EL (cell line): ENCODE measurements around the gene KIF21B.

Experiments used
- DNase-seq: peaks from one replicate; pipeline ENCODE4 v3.0.0-alpha.2; 2016

KIF21B gene

DNA sequence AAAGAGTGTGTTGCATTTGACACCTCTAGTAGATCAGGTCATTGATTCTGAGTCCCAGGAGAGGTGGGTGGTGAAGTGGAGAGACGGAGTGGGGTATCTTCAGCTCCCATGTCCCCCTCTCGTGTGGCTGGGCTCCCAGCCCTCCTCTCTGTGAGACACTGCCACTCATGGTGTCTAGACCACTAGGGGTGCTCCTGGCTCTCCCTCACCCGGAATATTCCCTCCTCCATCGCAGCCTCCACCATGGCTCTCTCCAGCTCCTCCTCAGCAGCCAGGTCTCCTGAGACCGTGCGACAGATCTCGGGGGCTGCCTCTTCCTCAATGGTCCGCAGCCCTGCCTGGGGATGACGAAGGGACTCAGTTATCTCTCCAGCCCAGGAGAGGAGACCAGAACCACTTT is 20.6 kb upstream of the KIF21B start:
- no peak for DNase-seq

DNA sequence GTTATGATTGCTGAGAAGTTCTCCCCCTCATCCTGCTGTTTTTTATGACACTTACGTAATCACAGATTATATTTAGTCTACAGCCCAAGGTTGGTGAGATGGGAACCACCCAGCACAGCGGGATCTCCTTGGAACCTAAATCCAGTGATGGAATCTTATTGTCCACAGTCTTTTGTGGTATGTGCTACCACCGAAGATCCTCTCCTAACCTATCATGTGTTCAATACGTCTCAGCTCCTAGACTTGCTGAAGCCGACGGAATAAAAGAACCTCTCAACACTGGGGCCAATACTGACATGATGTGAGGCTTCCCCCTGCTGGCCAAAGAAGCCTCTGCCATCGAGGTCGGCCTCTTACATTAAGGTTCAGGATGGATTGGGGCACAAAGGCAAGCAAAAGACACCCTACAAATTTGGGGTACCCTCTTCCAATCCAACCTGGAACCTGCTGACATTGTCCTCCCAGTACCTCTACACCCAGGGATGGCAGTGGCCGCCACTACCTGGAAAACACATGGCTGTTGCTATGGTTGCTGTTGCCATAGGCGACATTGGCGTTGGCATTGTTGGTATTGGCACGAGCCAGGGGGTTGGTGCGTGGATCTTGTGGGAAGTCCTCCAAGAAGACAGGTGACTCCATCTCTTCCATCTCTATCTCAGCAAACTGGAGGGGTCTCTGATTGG is 19.4 kb upstream of the KIF21B start:
- DNase-seq = peak; percentile 63

DNA sequence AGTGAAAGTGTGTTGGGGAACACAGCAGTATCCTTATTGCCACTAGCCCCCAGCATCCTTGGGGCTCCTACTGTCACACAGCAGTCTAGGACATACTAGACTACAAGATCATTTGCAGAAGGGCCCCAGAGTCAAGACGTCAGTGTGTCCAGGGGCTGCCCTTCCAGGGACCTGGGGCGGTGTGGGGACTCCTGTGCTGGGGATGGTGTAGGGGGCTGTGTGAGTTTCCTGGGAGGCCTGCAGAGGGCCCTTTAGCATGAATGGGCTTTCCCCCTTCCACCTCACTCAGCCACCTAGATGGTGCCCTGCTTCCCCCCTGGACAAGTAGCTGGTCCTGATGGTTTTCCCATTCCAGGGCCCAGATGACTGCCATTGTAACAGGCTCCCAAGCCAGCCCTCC is 17.5 kb upstream of the KIF21B start:
- no peak for DNase-seq

- DNase-seq = no peak
Measured at GRCh38 chr1:201039876-201040275, 16.4 kb upstream of the KIF21B start.

GRCh38 chr1:201039418-201039817 is 15.9 kb upstream of the KIF21B start:
- no peak for DNase-seq

DNA sequence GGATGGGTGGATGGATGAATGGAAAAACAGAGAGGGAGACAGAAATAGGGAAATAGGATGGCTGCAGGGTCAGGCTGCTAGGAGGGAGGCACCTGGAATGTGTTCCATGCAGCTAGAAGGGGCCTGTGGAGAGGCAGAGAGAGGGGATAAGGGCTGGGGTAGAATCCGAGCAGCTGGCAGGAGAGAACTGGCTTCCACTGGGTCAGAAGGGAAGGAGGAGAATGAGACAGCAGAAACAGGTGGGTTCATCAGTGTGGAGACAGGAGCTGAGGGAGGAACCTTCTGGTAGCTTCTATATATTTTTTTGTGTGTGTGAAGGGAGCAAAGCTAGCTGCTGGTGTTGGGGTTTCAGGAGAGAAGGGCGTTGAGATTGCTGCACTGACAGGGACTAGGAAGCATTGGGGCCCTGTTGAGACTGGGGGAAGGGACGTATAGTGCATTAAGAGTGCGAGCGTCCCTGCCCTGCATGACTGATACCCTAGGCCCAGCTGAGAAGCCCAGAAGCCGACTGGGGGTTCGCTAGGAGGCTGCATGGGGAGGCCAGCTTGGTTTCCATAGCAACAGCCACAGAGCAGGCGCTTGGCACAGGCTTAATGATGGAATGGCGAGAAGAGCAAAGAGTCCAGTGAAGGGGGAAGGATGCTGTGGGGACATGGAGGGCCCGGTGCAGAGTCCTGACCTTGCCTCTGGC is 14.8 kb upstream of the KIF21B start:
- no peak for DNase-seq

DNA sequence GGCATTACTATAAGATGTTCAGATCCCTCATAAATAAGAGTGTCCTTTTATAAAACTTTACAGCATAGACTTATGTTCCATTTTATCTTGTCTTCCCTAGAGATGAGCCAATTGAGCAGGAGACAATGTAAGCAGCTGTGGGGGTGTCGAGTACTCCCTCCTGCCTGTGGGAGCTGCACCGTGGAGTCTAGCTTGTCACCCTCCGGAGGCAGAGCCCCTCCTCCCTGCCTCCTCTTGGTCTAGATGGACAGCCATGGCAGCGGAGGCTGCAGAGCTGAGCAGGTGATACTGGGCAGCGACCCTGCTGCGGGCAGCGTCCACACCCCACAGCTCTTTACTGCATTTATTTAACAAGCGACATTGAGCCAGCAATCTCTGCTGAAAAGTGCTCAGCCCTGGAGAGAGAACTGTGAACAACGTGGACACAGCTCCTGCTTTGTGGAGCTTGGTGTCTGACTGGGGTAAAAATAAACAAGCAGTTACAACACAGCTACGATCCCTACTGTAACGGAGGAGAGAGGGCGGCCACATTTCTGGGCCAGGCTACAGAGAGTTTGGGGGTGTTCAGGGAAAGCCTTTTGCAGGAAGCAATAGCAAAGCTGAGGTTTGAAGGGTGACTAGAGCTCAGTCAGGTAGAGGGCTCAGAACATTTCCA is 12.8 kb upstream of the KIF21B start:
- no peak for DNase-seq

DNA sequence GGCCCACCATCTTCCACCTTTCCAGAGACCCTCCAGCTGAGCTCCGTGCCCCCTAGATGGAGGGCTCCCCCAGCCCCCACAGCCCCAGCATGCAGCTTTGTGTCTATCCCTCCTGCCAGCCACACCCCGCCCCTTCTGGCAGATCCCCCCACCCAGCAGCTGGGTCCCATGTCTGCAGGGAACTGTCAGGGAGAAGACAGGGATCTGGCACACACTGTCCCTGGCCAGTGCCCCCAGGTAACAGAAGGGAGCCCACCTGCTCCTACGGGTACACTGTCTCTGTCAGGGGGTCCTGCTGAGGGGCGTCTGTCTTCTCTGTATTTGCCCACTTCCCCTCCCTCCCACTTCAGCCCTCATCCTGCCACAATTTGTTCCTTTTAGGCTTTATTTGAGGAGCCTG is 11.2 kb upstream of the KIF21B start:
- no peak for DNase-seq

- DNase-seq = no peak
Measured at GRCh38 chr1:201032408-201032807, 8.9 kb upstream of the KIF21B start.

- no peak for DNase-seq
Measured at GRCh38 chr1:201028461-201028889, 5.0 kb upstream of the KIF21B start.

DNA sequence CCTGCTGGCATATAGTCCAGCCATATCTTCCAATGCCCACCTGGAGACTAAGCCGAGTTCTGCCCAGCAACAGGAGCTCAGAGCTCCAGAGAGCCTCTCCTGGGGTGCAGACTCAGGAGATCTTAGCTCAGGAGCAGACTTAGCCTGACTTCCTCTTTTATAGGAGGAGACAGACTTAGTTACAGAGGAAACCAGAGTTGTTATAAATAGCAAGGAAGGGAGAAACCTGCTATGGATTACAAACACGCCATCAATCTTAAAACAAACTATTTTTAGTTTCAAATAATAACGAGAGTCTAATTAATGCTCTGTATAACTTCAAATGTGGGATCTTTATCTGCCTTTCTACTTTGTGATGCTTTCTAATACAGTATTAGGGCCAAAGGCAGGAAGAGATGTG is 3.3 kb upstream of the KIF21B start:
- DNase-seq = no peak

GRCh38 chr1:201026234-201026633 is 2.7 kb upstream of the KIF21B start:
- DNase-seq = no peak

GRCh38 chr1:201025571-201026002 is 2.1 kb upstream of the KIF21B start:
- DNase-seq = peak; percentile 84

DNA sequence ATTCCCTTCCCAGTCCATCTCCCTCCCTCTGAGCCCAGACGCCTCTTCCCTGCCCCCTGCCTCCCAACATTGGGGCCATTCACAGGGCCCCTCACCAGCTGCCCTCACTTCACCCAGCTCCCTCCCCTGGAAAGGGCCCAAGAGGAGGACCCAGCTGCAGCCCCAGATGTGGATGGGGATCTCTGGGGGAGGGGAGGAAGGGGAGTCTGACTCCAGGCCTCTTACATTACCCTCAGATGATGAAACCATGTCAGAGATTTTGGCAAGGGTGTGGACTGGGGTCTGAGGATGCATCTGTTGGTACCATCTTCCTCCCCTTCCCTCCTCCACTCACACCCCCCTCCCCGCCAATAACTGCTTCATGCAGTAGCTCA is 1.1 kb upstream of the KIF21B start:
- DNase-seq = no peak

DNA sequence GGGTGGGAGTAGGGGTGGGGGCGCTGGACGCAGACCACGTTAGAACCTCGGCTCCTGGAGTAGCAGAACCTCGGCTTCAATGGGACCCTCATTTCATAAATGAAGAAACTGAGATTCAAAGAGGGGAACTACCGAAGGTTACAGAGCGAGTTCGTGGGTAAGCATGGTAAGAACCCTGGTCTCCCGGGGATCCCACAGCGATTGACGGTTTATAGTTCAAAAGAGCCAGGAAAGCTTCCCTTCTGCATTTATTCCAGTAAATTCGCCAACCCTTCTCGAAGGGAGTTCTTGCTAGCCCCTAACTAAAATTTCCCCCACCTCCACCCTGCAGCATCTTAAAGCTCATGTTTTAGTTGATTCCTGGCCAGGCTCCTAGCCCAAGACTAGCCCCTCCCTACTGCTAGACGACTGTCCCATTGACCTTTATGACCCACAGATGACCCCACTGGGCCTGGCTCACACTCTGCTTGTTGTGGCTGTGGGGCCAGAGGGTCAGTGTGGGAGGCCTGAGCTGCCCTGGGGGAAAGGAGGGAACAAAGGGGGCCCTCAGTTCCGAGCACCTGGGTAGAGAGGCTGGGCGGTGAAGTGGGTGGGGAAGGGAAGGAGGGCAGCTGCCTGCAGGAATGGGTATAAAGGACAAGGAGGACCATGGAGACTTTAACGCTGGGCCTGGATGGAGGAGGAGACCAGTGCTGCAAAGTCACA is 558 bp upstream of the KIF21B start:
- DNase-seq = no peak

DNA sequence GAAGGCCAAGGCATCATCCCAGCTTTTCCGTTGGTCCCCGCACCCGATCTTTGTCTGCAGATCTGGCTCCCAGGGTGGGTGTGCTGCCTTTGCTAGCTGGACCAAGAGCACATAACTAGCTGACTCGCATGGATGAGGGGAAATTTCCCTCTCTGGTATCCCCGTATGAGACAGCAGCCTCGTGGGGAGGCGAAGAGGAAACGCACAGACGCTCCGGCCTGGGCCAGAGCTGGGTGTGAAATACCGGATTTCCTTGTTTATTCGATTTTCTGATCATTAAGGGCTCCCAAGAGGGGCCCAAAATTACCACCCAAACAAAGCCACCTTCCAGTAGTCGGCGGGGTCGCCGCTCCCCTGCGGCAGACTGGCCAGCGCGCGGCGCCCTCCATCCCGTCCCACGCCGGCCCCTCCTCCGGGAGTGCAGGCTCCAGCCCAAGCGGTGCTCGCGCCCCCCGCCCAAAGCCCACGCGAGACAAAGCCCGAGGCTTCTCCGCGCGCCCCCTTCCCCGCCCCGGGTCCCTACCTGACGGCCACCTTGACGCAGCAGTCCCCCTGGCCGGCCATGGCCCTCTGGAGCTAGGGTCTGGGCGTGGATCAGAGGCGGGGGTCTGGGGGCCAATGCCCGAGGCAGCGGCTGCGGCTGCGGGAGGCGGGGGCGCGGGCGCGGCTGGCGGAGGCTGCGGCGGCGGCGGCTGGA is 546 bp downstream of the KIF21B start:
- DNase-seq = peak; percentile 33

GRCh38 chr1:201022493-201022819 is 1.1 kb downstream of the KIF21B start:
- DNase-seq = no peak

DNA sequence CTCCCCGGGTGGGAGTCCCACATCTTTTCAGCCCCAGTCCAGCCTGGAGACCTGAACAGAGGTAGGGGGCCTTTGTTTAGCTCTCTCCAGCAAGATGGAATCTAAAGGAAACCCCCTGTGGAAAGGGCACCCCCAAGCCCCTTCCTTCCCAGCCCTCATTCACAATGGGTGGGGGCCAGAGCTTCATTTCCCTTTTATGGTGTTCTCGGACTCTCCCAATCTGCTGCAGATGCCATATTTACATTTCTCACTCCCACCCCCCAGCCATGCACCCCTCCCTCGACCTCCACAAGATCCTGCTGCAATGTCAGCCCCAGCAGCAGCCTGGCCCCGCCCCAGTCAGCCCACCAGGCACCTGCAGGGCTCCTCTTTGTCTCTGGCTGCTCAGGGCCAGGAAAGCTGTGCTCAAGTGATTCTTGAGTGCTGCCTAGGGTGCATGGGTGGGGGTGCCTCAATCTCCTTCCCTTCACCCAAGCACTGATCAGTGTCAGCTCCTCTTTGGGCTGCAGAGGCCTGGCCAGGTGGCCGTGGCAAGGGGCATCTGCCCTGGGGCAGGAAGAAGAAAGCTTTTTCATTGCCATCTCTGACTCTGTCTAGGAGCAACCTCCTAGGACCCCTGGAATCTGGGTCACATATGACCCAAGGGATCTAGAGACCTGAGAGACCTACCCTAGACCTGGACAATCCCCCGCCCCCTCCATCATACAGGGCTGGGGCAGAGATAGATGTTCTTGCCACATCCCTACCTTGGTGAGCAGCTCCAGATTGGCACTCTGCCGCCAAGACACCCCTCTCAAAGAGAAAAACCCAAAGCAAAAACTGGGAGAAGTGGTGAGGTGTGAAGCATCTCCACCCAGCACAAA is 1.7 kb downstream of the KIF21B start:
- no peak for DNase-seq

DNA sequence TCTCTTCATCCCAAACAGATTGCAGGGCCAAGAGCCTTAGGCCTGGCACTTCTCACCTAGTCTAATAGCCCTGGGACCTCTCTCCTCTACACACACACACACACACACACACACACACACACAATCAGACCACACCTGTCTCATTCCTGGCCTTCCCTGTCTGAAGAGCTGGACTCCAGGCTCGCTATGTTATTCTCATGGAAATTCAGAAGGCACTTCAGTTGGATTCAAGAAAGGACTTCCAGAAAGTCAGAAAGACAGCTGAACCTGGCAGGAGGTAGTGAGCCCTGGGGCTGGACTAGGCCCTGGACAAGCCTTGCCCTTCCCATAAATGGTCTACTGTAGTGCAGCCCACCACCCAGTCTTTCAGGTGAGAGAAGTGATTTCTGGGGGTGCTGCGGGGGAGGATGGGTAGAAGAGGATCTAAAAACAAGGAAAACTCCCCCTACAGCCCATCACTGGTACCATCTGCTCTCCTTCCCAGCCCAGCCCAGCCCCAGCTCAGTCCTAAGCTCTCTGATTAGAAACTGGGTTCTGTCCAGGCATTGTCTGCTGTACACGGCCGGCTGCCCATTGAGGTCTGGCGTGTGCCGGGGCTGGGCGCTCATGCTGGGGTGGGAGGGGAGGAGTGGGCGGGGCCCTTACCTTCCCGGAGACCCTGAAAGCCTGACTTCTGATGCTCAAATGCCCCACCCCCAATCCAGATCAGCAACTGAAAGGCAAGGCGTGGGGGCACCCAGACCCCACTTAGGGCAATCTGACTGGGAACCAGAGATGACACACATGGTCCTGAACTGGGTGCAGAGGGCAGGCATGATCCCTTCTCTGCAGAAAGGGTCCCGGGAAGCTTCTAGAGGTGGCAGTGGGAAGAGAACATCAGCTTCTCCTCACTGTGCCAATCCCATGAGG is 2.5 kb downstream of the KIF21B start:
- DNase-seq = peak; percentile 32

DNA sequence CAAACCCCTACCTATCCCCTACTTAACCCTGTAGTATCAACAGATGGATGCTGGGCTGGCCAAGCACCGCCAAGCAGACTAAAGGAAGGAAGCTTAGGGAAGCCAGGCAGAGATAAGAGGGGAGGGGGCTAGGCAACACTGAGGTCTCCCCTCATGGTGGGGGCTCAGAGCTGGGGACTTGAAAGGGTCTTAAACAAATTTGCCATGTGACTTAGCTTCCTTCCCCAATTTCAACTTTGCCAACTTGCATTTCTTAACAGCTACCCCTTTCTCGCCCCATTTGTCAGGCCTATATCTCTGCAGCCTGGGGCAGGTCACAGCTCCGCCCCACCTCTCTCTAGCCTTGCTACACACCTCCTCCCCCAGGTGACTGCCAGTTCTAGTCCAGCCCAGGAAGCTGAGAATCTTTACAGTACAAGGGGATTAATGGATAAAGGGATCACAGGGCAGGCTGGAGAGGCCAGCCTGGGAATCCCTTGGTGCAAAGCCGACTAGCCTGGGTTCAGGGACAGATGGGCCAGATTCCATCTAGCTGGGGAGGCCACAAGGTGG is 3.4 kb downstream of the KIF21B start:
- DNase-seq = no peak
